Thyroid gland (tissue), 4 donors: ENCODE data around the gene SPIB.

Experiments used
- POLR2A ChIP-seq, 2 donors: fragments of 450-650 bp; IDR thresholded peaks; one replicate each; pipeline ENCODE4 v1.6.1; 2017; ENCODE audit warnings: antibody characterized with exemption in 2 of 2, mild to moderate bottlenecking in 2 of 2, moderate library complexity in 1 of 2
- TF ChIP-seq, protein P1 (sequence below), 6 experiments: fragments of 200-600 bp in 3 of 6; fragments of 450-650 bp in 3 of 6; sonication (generic) in 3 of 6; IDR thresholded peaks; one replicate each; pipeline ENCODE4 v1.5.1; 2016 to 2019; ENCODE audit warnings: antibody characterized with exemption in 6 of 6, mild to moderate bottlenecking in 2 of 6, inconsistent platforms in 1 of 6, moderate library complexity in 1 of 6

DNA sequence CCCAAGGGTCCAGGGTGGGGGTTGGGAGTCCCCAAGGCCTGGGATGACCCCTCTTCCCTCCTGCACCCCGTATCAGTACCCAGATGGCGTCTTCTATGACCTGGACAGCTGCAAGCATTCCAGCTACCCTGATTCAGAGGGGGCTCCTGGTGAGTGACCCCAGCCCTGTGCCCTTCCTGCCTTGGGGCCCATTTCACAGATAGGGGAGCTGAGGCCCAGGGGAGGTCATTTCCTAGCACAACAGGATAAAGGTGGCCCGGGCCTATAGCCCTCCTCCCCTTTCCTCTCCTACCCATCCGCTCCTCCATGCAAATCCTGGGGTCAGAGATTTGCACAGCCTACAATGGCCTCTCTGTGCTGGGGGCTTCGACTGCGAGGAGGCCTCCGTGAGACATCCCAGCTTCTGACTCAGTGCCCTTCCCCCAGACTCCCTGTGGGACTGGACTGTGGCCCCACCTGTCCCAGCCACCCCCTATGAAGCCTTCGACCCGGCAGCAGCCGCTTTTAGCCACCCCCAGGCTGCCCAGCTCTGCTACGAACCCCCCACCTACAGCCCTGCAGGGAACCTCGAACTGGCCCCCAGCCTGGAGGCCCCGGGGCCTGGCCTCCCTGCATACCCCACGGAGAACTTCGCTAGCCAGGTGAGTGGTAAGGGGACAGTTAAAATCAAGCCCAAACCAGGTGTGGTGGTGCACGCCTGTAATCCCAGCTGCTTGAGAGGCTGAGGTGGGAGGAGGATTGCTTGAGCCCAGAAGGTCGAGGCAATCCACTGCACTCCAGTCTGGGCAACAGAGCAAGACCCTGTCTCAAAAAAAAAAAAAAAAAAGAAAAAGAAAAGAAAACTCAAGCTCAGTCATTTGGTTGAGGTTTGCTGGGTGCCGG lies 3.9 kb downstream of the SPIB start:
- TF ChIP-seq, protein P1, sequence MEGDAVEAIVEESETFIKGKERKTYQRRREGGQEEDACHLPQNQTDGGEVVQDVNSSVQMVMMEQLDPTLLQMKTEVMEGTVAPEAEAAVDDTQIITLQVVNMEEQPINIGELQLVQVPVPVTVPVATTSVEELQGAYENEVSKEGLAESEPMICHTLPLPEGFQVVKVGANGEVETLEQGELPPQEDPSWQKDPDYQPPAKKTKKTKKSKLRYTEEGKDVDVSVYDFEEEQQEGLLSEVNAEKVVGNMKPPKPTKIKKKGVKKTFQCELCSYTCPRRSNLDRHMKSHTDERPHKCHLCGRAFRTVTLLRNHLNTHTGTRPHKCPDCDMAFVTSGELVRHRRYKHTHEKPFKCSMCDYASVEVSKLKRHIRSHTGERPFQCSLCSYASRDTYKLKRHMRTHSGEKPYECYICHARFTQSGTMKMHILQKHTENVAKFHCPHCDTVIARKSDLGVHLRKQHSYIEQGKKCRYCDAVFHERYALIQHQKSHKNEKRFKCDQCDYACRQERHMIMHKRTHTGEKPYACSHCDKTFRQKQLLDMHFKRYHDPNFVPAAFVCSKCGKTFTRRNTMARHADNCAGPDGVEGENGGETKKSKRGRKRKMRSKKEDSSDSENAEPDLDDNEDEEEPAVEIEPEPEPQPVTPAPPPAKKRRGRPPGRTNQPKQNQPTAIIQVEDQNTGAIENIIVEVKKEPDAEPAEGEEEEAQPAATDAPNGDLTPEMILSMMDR (IDR thresholded peaks at IDR 0.05) = no peak
- TF ChIP-seq POLR2A (IDR thresholded peaks at IDR 0.05) = no peak
